ENCODE data around the gene UBE2Z. TPM values are rescaled to one million over a fixed set of nuclear protein-coding genes. Genes with fewer than 3 reads are reported as not detected.
"Not testable (repeated sequence)": the region's sequence is repeated elsewhere in the genome, so short reads cannot be mapped to it uniquely, and the experiment has no call there.

UBE2Z gene
- total RNA-seq, 1 experiment from 2014 or later = 182 TPM

DNA sequence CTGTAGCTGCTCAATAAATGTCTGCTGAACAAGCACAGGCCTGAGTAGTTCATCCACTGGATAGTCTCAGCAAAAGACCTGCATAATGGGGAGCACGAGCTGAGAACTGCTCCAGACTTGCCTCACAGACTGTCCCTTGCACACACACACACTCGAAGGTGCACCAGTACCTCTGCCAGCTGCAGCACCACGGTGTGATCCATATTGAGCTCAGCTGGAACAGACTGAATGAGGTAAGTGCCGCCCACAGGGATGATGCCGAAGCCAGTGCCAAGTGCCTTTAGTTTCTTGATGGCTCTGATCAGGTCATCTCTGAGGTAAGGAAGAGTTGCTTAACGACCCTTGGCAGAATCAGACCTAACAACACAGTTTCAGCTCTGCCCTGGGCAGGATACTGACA is 24.8 kb downstream of the UBE2Z start:
- Mint-ChIP-seq H3K4me3 (ENCODE audit: unreplicated experiment) (no peak overlapping the region), H3K27ac (ENCODE audit: unreplicated experiment) (no peak overlapping the region), H3K27me3 (ENCODE audit: insufficient read depth, unreplicated experiment) (no peaks in the 10 kb centered on the region), H3K4me1 (ENCODE audit: low read depth, unreplicated experiment) (no peaks in the 10 kb centered on the region), H3K36me3 (ENCODE audit: insufficient read depth, unreplicated experiment) (peaks cover 99% of the 10 kb centered on the region), H3K9me3 (ENCODE audit: unreplicated experiment) (no peaks in the 10 kb centered on the region)
- no peak for DNase-seq
- Histone ChIP-seq H3K4me3 (ENCODE audit: low read depth, low read length) (no peak overlapping the region), H3K36me3 (ENCODE audit: control insufficient read depth, insufficient read depth, low read length) (peaks cover 20% of the 10 kb centered on the region), H3K27me3 (replicated peaks; ENCODE audit: control insufficient read depth, insufficient read depth, low read length) (no peaks in the 10 kb centered on the region), H3K9me3 (no peaks in the 10 kb centered on the region), H3K4me1 (no peaks in the 10 kb centered on the region)
- no TSS peak for BruUV-seq (replicated peaks)
- ChIA-PET CTCF (interaction anchor here (0.7 to 1.5 kb wide), 2 partner anchors 12 to 99 kb away, joined by 3 to 8 read pairs; no protein-coding TSS in a partner anchor), POLR2A (interaction anchor here (0.6 to 1.5 kb wide), 3 partner anchors 11 to 432 kb away, joined by 3 to 7 read pairs (median 5); partner anchors contain the start of gene SNF8)
- TF ChIP-seq, protein P1, sequence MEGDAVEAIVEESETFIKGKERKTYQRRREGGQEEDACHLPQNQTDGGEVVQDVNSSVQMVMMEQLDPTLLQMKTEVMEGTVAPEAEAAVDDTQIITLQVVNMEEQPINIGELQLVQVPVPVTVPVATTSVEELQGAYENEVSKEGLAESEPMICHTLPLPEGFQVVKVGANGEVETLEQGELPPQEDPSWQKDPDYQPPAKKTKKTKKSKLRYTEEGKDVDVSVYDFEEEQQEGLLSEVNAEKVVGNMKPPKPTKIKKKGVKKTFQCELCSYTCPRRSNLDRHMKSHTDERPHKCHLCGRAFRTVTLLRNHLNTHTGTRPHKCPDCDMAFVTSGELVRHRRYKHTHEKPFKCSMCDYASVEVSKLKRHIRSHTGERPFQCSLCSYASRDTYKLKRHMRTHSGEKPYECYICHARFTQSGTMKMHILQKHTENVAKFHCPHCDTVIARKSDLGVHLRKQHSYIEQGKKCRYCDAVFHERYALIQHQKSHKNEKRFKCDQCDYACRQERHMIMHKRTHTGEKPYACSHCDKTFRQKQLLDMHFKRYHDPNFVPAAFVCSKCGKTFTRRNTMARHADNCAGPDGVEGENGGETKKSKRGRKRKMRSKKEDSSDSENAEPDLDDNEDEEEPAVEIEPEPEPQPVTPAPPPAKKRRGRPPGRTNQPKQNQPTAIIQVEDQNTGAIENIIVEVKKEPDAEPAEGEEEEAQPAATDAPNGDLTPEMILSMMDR (IDR thresholded peaks at IDR 0.05; ENCODE audit: insufficient read depth in 1 of 2, low read depth in 1 of 2, low read length in 1 of 2, severe bottlenecking in 1 of 2, unreplicated experiment in 1 of 2) = no peak
- intact Hi-C loops (cut with micrococcal nuclease; ENCODE audit: unreplicated experiment) = no loop called here

DNA sequence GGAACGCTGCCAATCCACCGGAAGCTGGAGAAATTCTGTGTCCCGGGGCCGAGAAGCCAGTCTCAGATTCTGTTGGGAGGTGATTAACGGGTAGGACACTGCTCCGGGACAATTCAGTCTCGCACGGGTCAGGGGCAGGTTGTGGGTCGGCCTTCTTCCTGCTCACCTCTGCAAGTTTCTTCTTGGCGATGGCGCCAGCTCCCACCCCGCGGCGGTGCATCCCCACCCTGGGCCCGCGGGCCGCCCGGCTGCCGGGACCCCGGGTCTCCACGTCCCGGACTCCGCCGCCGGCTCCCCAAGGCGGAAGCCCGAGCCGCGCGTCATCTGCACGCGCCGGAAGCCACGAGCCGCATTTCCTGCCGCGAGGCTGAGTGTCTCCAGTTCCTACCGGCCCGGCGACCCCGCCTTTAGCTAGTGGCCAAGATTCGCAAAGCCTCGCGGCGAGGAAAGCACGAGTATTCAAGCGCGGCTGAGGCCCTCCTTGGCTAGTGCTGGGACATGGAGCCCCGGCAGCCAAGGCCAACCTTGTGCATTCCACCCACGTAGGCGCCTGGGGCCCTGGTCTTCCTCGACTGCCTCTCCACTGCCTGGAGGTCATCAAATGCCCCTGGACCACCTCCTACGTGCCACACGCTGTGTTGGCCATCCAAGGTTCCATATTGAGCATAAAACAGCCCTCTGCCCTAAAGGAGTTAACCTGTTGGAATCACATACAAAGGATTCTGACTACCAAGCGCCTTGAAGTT is 36.5 kb downstream of the UBE2Z start, which contains the start of gene SNF8:
Gene SNF8 (minus strand): TSS at position 328 of the 746 bp plus-strand sequence. CDS start 108 bp downstream, at position 220.
- peak; percentile 99 to 100 for DNase-seq
- peak within 1 kb of the TSS; percentile 95 for H3K27ac Mint-ChIP-seq (ENCODE audit: unreplicated experiment)
- peaks cover 4% of the 10 kb centered on the region for H3K36me3 ChIP-seq (ENCODE audit: control insufficient read depth, insufficient read depth, low read length)
- H3K4me1 ChIP-seq = peaks cover 9% of the 10 kb centered on the region
- H3K4me1 Mint-ChIP-seq (ENCODE audit: low read depth, unreplicated experiment) = no peaks in the 10 kb centered on the region
- H3K4me3 ChIP-seq (ENCODE audit: low read depth, low read length) = peak within 1 kb of the TSS; percentile 85
- intact Hi-C loops (cut with micrococcal nuclease; ENCODE audit: unreplicated experiment) = loop anchor here (1.0 to 2.0 kb wide), 5 partner anchors 28 to 88 kb away; partner anchors contain the start of genes ATP5MC1 and IGF2BP1
- BruUV-seq (replicated peaks) = no TSS peak
- peaks cover 65% of the 10 kb centered on the region for H3K36me3 Mint-ChIP-seq (ENCODE audit: insufficient read depth, unreplicated experiment)
- TF ChIP-seq, protein P1 (IDR thresholded peaks at IDR 0.05; ENCODE audit: insufficient read depth in 1 of 2, low read depth in 1 of 2, low read length in 1 of 2, severe bottlenecking in 1 of 2, unreplicated experiment in 1 of 2) = no peak
- H3K4me3 Mint-ChIP-seq (ENCODE audit: unreplicated experiment) = peak within 1 kb of the TSS; percentile 95
- CTCF ChIA-PET = interaction anchor here (0.6 to 2.3 kb wide), 19 partner anchors 10 to 919 kb away, joined by 3 to 28 read pairs (median 4); partner anchors contain the start of genes ATP5MC1 and IGF2BP1
- POLR2A ChIA-PET = interaction anchor here (0.5 to 2.4 kb wide), 29 partner anchors 10 to 418 kb away, joined by 3 to 62 read pairs (median 5); partner anchors contain the start of genes ATP5MC1, IGF2BP1, UBE2Z and ZNF652
- no peaks in the 10 kb centered on the region for H3K9me3 ChIP-seq
- no peaks in the 10 kb centered on the region for H3K9me3 Mint-ChIP-seq (ENCODE audit: unreplicated experiment)
- no peaks in the 10 kb centered on the region for H3K27me3 Mint-ChIP-seq (ENCODE audit: insufficient read depth, unreplicated experiment)
- no peaks in the 10 kb centered on the region for H3K27me3 ChIP-seq (replicated peaks; ENCODE audit: control insufficient read depth, insufficient read depth, low read length)

DNA sequence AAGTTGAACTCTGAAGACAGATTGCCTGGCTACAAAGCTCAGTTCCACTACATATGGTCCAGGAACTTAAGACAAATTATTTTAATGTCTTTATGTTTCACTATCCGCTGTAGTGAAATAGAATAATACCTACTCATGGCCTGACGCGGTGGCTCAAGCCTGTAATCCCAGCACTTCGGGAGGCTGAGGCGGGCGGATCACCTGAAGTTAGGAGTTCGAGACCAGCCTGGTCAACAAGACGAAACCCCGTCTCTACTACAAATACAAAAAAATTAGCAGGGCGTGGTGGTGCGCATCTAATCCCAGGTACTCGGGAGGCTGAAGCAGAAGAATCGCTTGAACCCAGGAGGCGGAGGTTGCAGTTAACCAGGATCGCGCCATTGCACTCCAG is 37.0 kb downstream of the UBE2Z start:
- DNase-seq; H3K27me3 Mint-ChIP-seq (ENCODE audit: insufficient read depth, unreplicated experiment); H3K4me1 Mint-ChIP-seq (ENCODE audit: low read depth, unreplicated experiment); H3K9me3 Mint-ChIP-seq (ENCODE audit: unreplicated experiment); H3K27me3 ChIP-seq (replicated peaks; ENCODE audit: control insufficient read depth, insufficient read depth, low read length); H3K4me1 ChIP-seq; H3K36me3 ChIP-seq (ENCODE audit: control insufficient read depth, insufficient read depth, low read length); H3K9me3 ChIP-seq: not testable (repeated sequence)
- ChIA-PET CTCF (interaction anchor here (0.6 to 2.3 kb wide), 17 partner anchors 9 to 732 kb away, joined by 3 to 28 read pairs (median 4); partner anchors contain the start of genes ATP5MC1 and IGF2BP1), POLR2A (interaction anchor here (0.5 to 2.4 kb wide), 25 partner anchors 9 to 417 kb away, joined by 3 to 62 read pairs (median 5); partner anchors contain the start of genes ATP5MC1, IGF2BP1, UBE2Z and ZNF652)
- Mint-ChIP-seq H3K4me3 (ENCODE audit: unreplicated experiment) (peak overlapping the region; percentile 95), H3K27ac (ENCODE audit: unreplicated experiment) (peak overlapping the region; percentile 95), H3K36me3 (ENCODE audit: insufficient read depth, unreplicated experiment) (peaks cover 59% of the 10 kb centered on the region)
- intact Hi-C loops (cut with micrococcal nuclease; ENCODE audit: unreplicated experiment) = loop anchor here (2.0 kb wide), 1 partner anchor 78 kb away; no protein-coding TSS in a partner anchor
- H3K4me3 ChIP-seq (ENCODE audit: low read depth, low read length) = peak overlapping the region; percentile 85
- TSS peak; percentile 96 for BruUV-seq (replicated peaks)

All from Caco-2 (cell line).